Loucy (cell line): ENCODE data around the gene KCTD14.
A peak's percentile ranks its signal among the peaks of the same experiment; 100 is the strongest.
"Not testable (repeated sequence)": the region's sequence is repeated elsewhere in the genome, so short reads cannot be mapped to it uniquely, and the experiment has no call there.

Experiments used
- H2AFZ ChIP-seq: fragments of 200-600 bp; sonication (generic); 2 replicates; pipeline ENCODE4 v1.6.0; 2016; ENCODE audit warnings: antibody characterized with exemption, mild to moderate bottlenecking, low read length, moderate library complexity
- H3F3A ChIP-seq: fragments of 200-600 bp; 2 replicates; pipeline ENCODE4 v1.6.0; 2016; ENCODE audit warnings: antibody characterized with exemption, low read depth, mild to moderate bottlenecking
- H3K27me3 ChIP-seq: fragments of 200-600 bp; sonication (generic); 2 replicates; pipeline ENCODE4 v1.6.1; 2014; ENCODE audit warnings: low read length, mild to moderate bottlenecking; ENCODE audit not compliant: insufficient read depth, poor library complexity, severe bottlenecking
- H3K36me3 ChIP-seq: fragments of 200-600 bp; sonication (generic); 2 replicates; pipeline ENCODE4 v1.6.1; 2016; ENCODE audit warnings: low read length; ENCODE audit not compliant: insufficient read depth
- H3K4me1 ChIP-seq: fragments of 200-600 bp; sonication (generic); 2 replicates; pipeline ENCODE4 v1.5.1; 2014; ENCODE audit warnings: low read length, mild to moderate bottlenecking; ENCODE audit not compliant: insufficient read depth, poor library complexity, severe bottlenecking
- H3K4me2 ChIP-seq: fragments of 200-600 bp; sonication (generic); 2 replicates; pipeline ENCODE4 v1.6.0; 2014; ENCODE audit warnings: antibody characterized with exemption, low read length, low read depth, mild to moderate bottlenecking; ENCODE audit not compliant: poor library complexity, severe bottlenecking
- H3K4me3 ChIP-seq: fragments of 200-600 bp; sonication (generic); 2 replicates; pipeline ENCODE4 v1.5.1; 2014; ENCODE audit warnings: low read length, mild to moderate bottlenecking, mixed read lengths; ENCODE audit not compliant: poor library complexity, severe bottlenecking
- H3K79me2 ChIP-seq: fragments of 200-600 bp; sonication (generic); 2 replicates; pipeline ENCODE4 v1.6.1; 2014; ENCODE audit warnings: low read length; ENCODE audit not compliant: insufficient read depth
- H3K9ac ChIP-seq: fragments of 200-600 bp; sonication (generic); 2 replicates; pipeline ENCODE4 v1.6.0; 2014; ENCODE audit warnings: mild to moderate bottlenecking, low read depth, low read length, moderate library complexity; ENCODE audit not compliant: poor library complexity, severe bottlenecking
- H3K9me2 ChIP-seq: fragments of 200-600 bp; sonication (generic); replicated peaks from 2 replicates; pipeline ENCODE4 v1.6.1; 2016; ENCODE audit warnings: low read depth, low read length, mixed read lengths
- H3K9me3 ChIP-seq: fragments of 200-600 bp; sonication (generic); 2 replicates; pipeline ENCODE4 v1.6.1; 2014; ENCODE audit warnings: mild to moderate bottlenecking, antibody characterized with exemption, low read length, low read depth; ENCODE audit not compliant: insufficient read depth
- H4K20me1 ChIP-seq: fragments of 200-600 bp; sonication (generic); 2 replicates; pipeline ENCODE4 v1.6.0; 2014; ENCODE audit warnings: antibody characterized with exemption, low read length, mild to moderate bottlenecking; ENCODE audit not compliant: insufficient read depth, poor library complexity, severe bottlenecking
- CTCF ChIP-seq: fragments of 200-600 bp; sonication (generic); conservative IDR thresholded peaks from 2 replicates; pipeline ENCODE4 v1.5.1; 2014; ENCODE audit warnings: mild to moderate bottlenecking, antibody characterized with exemption, low read length
- EZH2phosphoT487 ChIP-seq: fragments of 200-600 bp; IDR thresholded peaks from 2 replicates; pipeline ENCODE4 v1.6.1; 2018; ENCODE audit warnings: antibody characterized with exemption, mild to moderate bottlenecking, moderate library complexity, borderline replicate concordance

KCTD14 gene

GRCh38 chr11:78041843-78042440 lies 18.9 kb upstream of the KCTD14 start:
- Histone ChIP-seq H3K27me3 (no peaks in the 10 kb centered on the region), H3K79me2 (no peaks in the 10 kb centered on the region), H3K36me3 (no peaks in the 10 kb centered on the region), H3K9me2 (no peaks in the 10 kb centered on the region), H4K20me1 (no peaks in the 10 kb centered on the region), H3K9ac (no peak overlapping the region), H2AFZ (no peak overlapping the region), H3F3A (no peaks in the 10 kb centered on the region), H3K4me3 (no peak overlapping the region), H3K4me2 (no peak overlapping the region), H3K4me1 (no peaks in the 10 kb centered on the region), H3K9me3 (no peaks in the 10 kb centered on the region)
- TF ChIP-seq CTCF: no peak
- no peak for TF ChIP-seq EZH2phosphoT487

DNA sequence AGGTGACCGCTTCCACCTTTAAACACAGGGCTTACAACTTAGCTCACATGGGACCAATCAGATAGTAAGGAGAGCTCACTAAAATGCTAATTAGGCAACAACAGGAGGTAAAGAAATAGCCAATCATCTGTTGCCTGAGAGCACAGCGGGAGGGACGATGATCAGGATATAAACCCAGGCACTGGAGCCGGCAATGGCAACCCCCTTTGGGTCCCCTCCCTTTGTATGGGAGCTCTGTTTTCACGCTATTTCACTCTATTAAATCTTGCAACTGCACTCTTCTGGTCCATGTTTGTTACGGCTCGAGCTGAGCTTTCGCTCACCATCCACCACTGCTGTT lies 18.3 kb upstream of the KCTD14 start:
- H3K4me2 ChIP-seq, H3K79me2 ChIP-seq, H3K4me3 ChIP-seq, H3K36me3 ChIP-seq, H3F3A ChIP-seq, H3K9ac ChIP-seq, H4K20me1 ChIP-seq, H2AFZ ChIP-seq, H3K27me3 ChIP-seq, H3K4me1 ChIP-seq, H3K9me2 ChIP-seq, H3K9me3 ChIP-seq: not testable (repeated sequence)

DNA sequence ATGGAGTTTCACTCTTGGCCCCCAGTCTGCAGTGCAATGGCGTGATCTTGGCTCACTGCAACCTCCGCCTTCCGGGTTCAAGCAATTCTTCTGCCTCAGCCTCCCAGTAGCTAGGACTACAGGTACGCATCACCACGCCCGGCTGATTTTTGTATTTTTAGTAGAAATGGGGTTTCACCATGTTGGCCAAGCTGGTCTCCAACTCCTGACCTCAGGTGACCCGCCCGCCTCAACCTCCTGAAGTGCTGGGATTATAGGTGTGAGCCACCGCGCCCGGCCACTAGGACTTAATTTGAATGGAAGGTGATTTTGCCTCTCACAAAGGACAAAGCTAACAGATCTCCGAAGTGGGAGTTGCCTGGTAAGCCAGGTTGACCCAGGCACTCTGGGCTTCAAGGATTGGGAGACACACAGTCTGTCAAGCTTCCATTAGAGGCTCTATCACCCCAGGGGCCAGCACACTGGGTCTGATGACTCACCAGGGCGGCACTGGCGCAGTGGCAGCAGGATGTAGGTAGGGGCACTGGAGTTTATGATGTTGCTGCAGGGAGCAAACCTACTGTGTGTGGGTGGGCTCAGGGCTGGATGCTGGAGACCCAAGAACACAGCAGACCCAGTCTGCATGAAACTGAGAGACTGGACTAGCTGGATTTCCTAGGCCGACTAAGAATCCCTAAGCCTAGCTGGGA lies 17.8 kb upstream of the KCTD14 start:
- Histone ChIP-seq H3K9me2 (no peaks in the 10 kb centered on the region), H3F3A (no peaks in the 10 kb centered on the region), H3K9me3 (no peaks in the 10 kb centered on the region), H3K27me3 (no peaks in the 10 kb centered on the region), H3K4me2 (no peak overlapping the region), H3K9ac (no peak overlapping the region), H2AFZ (no peak overlapping the region), H3K79me2 (no peaks in the 10 kb centered on the region), H3K4me1 (no peaks in the 10 kb centered on the region), H3K4me3 (no peak overlapping the region), H3K36me3 (no peaks in the 10 kb centered on the region), H4K20me1 (no peaks in the 10 kb centered on the region)
- no peak for TF ChIP-seq EZH2phosphoT487

- H2AFZ ChIP-seq: peak overlapping the region; percentile 76
- no peaks in the 10 kb centered on the region for H3K4me1 ChIP-seq
- H4K20me1 ChIP-seq: no peaks in the 10 kb centered on the region
- H3K27me3 ChIP-seq: no peaks in the 10 kb centered on the region
- H3K4me3 ChIP-seq: no peak overlapping the region
- no peaks in the 10 kb centered on the region for H3K9me3 ChIP-seq
- H3K4me2 ChIP-seq: no peak overlapping the region
- no peaks in the 10 kb centered on the region for H3F3A ChIP-seq
- no peak overlapping the region for H3K9ac ChIP-seq
- TF ChIP-seq CTCF (no peak), EZH2phosphoT487 (no peak)
- no peaks in the 10 kb centered on the region for H3K36me3 ChIP-seq
- no peaks in the 10 kb centered on the region for H3K9me2 ChIP-seq
- H3K79me2 ChIP-seq: no peaks in the 10 kb centered on the region
Observed at GRCh38 chr11:78039919-78040671, 17.0 kb upstream of the KCTD14 start.
